Fibroblast of skin of right biceps (primary cell): ENCODE results near the gene HPSE2.
A peak's percentile ranks its signal among the peaks of the same experiment; 100 is the strongest.

Experiments used
- DNase-seq: peaks from one replicate; pipeline ENCODE4 v3.0.0-alpha.2; 2013

HPSE2 gene

GRCh38 chr10:98481404-98481945 is 754.2 kb downstream of the HPSE2 start:
- DNase-seq = no peak

GRCh38 chr10:98478430-98479222 is 757.0 kb downstream of the HPSE2 start:
- peak; percentile 53 for DNase-seq

- no peak for DNase-seq
These were observed 757.8 kb downstream of the HPSE2 start for GRCh38 chr10:98477861-98478260.

- DNase-seq = no peak
These were observed 761.0 kb downstream of the HPSE2 start for GRCh38 chr10:98474628-98475027.

GRCh38 chr10:98472196-98472595 is 763.5 kb downstream of the HPSE2 start:
- DNase-seq = no peak

- DNase-seq = no peak
These were observed 764.8 kb downstream of the HPSE2 start for GRCh38 chr10:98470850-98471249.

GRCh38 chr10:98469001-98469931 is 766.4 kb downstream of the HPSE2 start:
- DNase-seq = no peak

- peak; percentile 84 for DNase-seq
These were observed 767.9 kb downstream of the HPSE2 start for GRCh38 chr10:98467506-98468318.

- DNase-seq = no peak
These were observed 768.7 kb downstream of the HPSE2 start for GRCh38 chr10:98466861-98467505.

- no peak for DNase-seq
These were observed 769.8 kb downstream of the HPSE2 start for GRCh38 chr10:98465866-98466265.

GRCh38 chr10:98463976-98464754 is 771.5 kb downstream of the HPSE2 start:
- DNase-seq = no peak

- DNase-seq = no peak
These were observed 772.6 kb downstream of the HPSE2 start for GRCh38 chr10:98463016-98463415.

- no peak for DNase-seq
These were observed 774.2 kb downstream of the HPSE2 start for GRCh38 chr10:98461500-98461842.

GRCh38 chr10:98460837-98461499 is 774.7 kb downstream of the HPSE2 start:
- peak; percentile 92 for DNase-seq

GRCh38 chr10:98458809-98459784 is 776.6 kb downstream of the HPSE2 start:
- no peak for DNase-seq

- DNase-seq = no peak
These were observed 777.9 kb downstream of the HPSE2 start for GRCh38 chr10:98457721-98458120.

GRCh38 chr10:98456686-98457482 is 778.8 kb downstream of the HPSE2 start:
- DNase-seq = no peak

- no peak for DNase-seq
These were observed 779.5 kb downstream of the HPSE2 start for GRCh38 chr10:98456043-98456570.
